D721Med (cell line): ENCODE data around the gene RNF225.

Experiments used
- DNase-seq: peaks from one replicate; pipeline ENCODE4 v3.0.0; 2011; ENCODE audit warnings: low spot score; ENCODE audit not compliant: insufficient read length
- FAIRE-seq: peaks from 2 replicates; lab custom pipeline; 2011; peaks lifted over from hg19 to GRCh38; lab: Jason Lieb, UNC
- TF ChIP-seq, protein P1 (sequence below): IDR thresholded peaks from 2 replicates; pipeline ENCODE4 v1.5.1; 2012; ENCODE audit warnings: mild to moderate bottlenecking, control low read depth; ENCODE audit not compliant: insufficient read depth; ENCODE audit errors: missing control alignments

Gene RNF225

DNA sequence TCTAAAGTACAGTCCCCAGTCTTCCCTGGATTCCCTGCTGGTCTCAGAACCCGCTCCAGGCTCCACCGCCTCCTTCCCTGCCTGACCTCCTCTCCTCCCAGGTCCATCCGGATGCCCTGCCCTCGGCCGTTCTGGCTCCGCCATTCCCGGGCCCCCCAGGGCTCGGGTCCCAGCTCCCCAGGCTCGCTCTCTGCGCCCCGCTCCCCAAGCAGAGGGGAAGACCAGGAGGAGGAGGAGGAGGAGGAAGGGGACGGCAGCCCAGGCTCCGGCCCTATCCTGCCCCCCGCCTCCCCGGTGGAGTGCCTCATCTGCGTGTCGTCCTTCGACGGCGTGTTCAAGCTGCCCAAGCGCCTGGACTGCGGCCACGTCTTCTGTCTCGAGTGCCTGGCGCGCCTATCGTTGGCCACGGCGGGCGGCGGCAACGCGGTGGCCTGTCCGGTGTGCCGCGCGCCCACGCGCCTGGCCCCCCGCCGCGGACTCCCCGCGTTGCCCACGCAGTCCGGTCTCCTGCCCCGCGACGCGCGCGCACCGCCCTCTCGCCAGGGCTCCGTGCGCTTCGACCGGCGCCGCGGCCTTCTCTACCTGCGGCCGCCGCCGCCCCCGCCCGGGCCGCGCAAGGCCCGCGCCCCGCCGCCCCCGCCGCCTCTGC is 647 bp downstream of the RNF225 start:
- FAIRE-seq, result no peak
- DNase-seq, result no peak
- TF ChIP-seq, protein P1, sequence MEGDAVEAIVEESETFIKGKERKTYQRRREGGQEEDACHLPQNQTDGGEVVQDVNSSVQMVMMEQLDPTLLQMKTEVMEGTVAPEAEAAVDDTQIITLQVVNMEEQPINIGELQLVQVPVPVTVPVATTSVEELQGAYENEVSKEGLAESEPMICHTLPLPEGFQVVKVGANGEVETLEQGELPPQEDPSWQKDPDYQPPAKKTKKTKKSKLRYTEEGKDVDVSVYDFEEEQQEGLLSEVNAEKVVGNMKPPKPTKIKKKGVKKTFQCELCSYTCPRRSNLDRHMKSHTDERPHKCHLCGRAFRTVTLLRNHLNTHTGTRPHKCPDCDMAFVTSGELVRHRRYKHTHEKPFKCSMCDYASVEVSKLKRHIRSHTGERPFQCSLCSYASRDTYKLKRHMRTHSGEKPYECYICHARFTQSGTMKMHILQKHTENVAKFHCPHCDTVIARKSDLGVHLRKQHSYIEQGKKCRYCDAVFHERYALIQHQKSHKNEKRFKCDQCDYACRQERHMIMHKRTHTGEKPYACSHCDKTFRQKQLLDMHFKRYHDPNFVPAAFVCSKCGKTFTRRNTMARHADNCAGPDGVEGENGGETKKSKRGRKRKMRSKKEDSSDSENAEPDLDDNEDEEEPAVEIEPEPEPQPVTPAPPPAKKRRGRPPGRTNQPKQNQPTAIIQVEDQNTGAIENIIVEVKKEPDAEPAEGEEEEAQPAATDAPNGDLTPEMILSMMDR, result no peak

DNA sequence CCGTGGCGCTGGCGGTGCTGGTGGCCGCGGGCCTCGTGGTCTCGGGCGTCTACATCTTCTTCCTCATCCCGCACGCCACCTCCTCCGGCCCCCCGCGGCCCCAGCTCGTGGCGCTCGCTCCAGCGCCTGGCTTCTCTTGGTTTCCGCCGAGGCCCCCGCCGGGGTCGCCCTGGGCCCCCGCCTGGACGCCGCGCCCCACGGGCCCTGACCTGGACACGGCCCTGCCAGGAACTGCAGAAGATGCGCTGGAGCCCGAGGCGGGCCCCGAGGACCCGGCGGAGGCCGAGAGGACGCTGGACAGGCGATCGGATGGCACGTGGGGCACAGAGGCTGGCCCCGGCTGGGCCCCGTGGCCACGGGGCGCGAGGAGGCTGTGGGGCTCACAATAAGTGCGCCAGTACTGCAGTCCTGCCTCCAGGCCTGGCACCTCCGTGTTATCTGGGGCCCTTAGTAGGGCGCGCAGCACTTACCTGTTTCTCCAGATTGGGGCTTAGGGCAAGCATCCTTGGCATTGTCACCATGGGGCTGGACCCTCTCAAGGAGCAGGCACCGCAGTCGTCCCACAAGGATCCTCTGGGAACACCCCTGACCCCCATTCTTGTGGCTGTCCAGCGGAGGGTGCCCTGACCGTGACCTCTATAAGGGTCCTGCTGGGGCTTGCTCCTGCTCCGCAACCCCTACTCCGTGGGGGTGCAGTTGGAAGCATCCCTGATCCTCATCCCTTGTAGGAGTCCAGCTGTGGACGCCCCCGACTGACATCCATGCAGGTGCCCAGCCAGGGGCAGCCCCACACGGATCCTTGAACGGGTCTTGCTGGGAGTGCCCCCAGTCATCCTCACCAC is 1.5 kb downstream of the RNF225 start:
- FAIRE-seq (no peak), DNase-seq (no peak)
- TF ChIP-seq, protein P1, result no peak

DNA sequence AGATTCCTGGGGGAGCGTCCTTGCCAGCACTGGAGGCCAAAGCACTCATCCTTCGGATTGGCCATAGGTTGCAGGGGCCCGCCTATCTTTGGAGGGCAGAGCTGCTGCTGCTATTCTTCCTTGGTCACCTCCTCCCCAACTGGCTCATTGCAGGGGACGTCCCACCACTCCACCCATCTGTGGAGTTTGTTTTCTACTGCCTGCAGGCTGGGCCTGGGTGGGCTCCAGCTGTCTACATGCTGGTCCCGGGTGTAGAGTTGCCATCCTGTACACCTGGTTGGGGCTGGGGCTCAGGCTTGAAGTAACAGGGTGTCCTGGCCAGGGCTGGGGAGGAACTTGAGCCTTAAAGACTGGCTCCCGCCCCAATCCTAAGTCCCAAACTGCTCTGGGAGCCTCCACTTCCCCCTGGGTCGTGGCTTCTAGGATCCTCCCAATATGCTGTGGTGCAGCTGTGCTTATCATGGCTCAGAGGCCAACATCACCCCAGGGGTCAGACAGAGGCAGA is 2.1 kb downstream of the RNF225 start:
- no peak for FAIRE-seq
- TF ChIP-seq, protein P1, result no peak

DNA sequence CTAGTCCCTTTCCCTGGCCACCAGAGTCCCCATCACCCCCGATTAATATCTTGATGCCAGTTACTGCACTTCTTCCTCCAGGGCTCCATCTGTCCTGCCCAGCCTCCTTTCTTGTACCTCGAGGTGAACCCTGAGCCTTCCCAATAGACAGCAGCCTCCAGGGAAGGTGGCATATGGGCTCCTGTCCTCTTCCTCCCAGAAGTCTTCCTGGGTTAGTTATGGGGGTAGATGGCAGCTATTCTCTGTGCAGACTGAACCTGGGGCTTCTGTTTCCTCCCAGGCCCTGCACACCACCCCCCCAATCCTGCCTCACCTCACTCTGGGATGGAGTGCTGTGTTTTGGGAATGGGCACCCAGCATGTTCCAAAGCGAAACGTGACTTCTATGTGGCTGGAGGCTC is 2.6 kb downstream of the RNF225 start:
- no peak for DNase-seq
- no peak for FAIRE-seq
- TF ChIP-seq, protein P1, result no peak

More for the DNA sequence above, 2.1 kb downstream of the RNF225 start:
- DNase-seq, result no peak

DNA sequence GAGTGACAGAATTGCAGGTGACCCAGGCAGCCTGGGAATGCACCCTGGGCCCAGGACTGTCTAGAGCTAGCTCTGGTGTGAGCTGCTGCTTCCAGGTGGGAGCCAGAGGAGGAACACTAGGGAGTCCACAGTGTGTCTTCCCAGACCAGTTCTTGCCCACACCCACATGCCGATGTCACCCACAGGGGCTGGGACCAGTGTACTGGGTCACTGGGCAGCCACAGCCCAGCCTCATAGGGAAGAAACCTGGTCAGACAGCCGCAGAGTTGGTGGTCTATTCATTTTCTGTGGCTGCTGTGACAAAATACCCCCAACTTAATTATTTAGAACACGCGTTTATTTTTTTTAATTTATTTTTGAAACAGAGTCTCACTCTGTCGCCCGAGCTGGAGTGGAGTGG is 3.1 kb downstream of the RNF225 start:
- TF ChIP-seq, protein P1, result no peak
- FAIRE-seq, result no peak
- DNase-seq, result no peak

DNA sequence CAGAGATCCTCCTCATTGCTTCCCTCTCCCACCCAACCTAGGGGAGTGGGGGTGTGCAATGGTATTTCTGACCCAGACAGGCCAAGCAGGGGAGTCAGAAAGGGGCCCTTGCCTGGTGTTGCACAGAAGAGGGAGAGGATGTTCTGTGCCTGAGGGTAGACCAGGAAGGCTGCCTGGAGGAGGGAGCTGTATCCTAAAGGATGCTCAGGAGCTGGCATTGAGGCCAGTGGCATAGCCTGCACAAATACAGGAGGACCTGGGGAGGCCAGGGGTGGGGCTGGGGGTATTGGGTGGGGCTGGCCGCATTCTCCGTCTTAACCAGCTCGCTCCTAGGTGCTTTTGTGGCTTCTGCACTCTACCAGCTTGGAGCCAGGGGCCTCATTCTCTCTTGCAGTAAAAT is 4.4 kb downstream of the RNF225 start:
- TF ChIP-seq, protein P1, result no peak
- DNase-seq, result no peak
- FAIRE-seq, result no peak
